Suprapubic skin (tissue), 3 donors: Measurements from ENCODE around the gene JPH2.

ENCODE experiments used
- CTCF ChIP-seq, 2 donors: fragments of 200-600 bp in 1 of 2; fragments of 450-650 bp in 1 of 2; sonication (generic) in 1 of 2; IDR thresholded peaks; one replicate each; pipeline ENCODE4 v1.5.1; 2016 to 2019; ENCODE audit warnings: antibody characterized with exemption in 2 of 2, mild to moderate bottlenecking in 1 of 2, moderate library complexity in 1 of 2
- EP300 ChIP-seq: sonication (generic); formaldehyde crosslinking; IDR thresholded peaks from one replicate; pipeline ENCODE4 v1.6.1; 2017; ENCODE audit warnings: antibody characterized with exemption
- POLR2A ChIP-seq, 2 donors: fragments of 450-650 bp; IDR thresholded peaks; one replicate each; pipeline ENCODE4 v1.6.1; 2017; ENCODE audit warnings: antibody characterized with exemption in 2 of 2, mild to moderate bottlenecking in 2 of 2, moderate library complexity in 2 of 2

DNA sequence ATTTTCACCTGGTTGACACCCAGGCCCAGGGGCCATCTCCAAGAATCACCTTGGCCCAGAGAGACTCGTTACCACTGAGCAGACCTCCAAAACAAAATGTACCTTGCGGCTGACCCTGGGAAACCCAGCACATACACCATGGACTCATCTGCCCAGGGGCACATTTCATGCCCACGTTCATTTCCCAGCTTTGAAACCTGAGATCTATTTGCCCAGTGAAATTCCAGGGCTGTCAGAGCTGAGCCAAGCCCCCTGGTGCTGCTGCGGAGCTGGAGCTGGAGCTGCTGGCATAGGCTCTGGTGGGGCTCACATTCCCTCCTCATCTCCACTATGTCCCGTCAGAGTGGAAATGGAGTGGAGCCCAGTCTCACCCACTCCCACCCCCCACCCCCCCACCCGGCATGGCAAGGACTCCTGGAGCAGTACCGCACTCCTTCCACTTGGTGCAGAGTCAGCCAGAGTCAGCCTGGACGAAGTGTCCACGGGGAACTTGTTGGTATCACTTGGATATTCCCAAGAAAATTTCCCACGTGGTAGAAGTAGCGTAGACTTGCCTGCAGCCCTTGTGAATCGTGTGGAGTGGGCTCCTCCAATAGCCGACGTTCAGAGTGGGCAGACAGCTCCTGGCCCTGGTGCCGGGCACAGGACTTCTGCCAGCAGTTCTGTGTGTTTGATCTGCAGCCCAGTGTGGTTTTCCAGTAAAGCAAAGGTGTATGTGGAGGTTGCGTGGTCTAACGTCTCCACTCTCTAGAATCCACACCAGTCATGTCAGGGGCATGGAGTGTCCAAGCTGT is 41.7 kb upstream of the JPH2 start:
- TF ChIP-seq CTCF (IDR thresholded peaks at IDR 0.05) (no peak), EP300 (no peak), POLR2A (IDR thresholded peaks at IDR 0.05) (no peak)
